DOHH2 (cell line): ENCODE results near the gene GLYATL1B.
"Not testable (repeated sequence)": the region's sequence is repeated elsewhere in the genome, so short reads cannot be mapped to it uniquely, and the experiment has no call there.

Source experiments
- H3F3A ChIP-seq: fragments of 200-600 bp; sonication (generic), shearing (Covaris generic); 2 replicates; pipeline ENCODE4 v1.6.0; 2016; ENCODE audit warnings: antibody characterized with exemption, mild to moderate bottlenecking; ENCODE audit not compliant: control insufficient read depth, insufficient read depth
- H3K27ac ChIP-seq: fragments of 200-600 bp; sonication (generic); 2 replicates; pipeline ENCODE4 v1.5.1; 2014; ENCODE audit warnings: low read depth, mild to moderate bottlenecking, low read length, moderate library complexity
- H3K27me3 ChIP-seq: fragments of 200-600 bp; sonication (generic); 2 replicates; pipeline ENCODE4 v1.6.1; 2014; ENCODE audit warnings: mild to moderate bottlenecking, low read length, mixed read lengths; ENCODE audit not compliant: control insufficient read depth
- H3K36me3 ChIP-seq: fragments of 200-600 bp; sonication (generic); 2 replicates; pipeline ENCODE4 v1.6.1; 2014; ENCODE audit warnings: mild to moderate bottlenecking, low read length, moderate library complexity, mixed read lengths; ENCODE audit not compliant: control insufficient read depth
- H3K4me1 ChIP-seq: fragments of 200-600 bp; sonication (generic); 2 replicates; pipeline ENCODE4 v1.6.1; 2014; ENCODE audit warnings: mild to moderate bottlenecking, low read length, mixed read lengths; ENCODE audit not compliant: control insufficient read depth
- H3K4me2 ChIP-seq: fragments of 200-600 bp; sonication (generic); 2 replicates; pipeline ENCODE4 v1.6.0; 2014; ENCODE audit warnings: mild to moderate bottlenecking, low read length, moderate library complexity
- H3K4me3 ChIP-seq: fragments of 200-600 bp; sonication (generic); 2 replicates; pipeline ENCODE4 v1.5.1; 2014; ENCODE audit warnings: mild to moderate bottlenecking, low read length, mixed read lengths
- H3K79me2 ChIP-seq: fragments of 200-600 bp; sonication (generic); 2 replicates; pipeline ENCODE4 v1.6.1; 2014; ENCODE audit warnings: mild to moderate bottlenecking, low read length, mixed read lengths; ENCODE audit not compliant: control insufficient read depth
- H3K9me2 ChIP-seq: fragments of 200-600 bp; sonication (generic); replicated peaks from 2 replicates; pipeline ENCODE4 v1.6.1; 2014; ENCODE audit warnings: mild to moderate bottlenecking, low read length, mixed read lengths; ENCODE audit not compliant: control insufficient read depth
- H3K9me3 ChIP-seq: fragments of 200-600 bp; sonication (generic); 2 replicates; pipeline ENCODE4 v1.6.1; 2014; ENCODE audit warnings: antibody characterized with exemption, low read length, mixed read lengths; ENCODE audit not compliant: control insufficient read depth, insufficient read depth
- H4K20me1 ChIP-seq: fragments of 200-600 bp; sonication (generic); 2 replicates; pipeline ENCODE4 v1.6.0; 2014; ENCODE audit warnings: low read depth, mild to moderate bottlenecking, antibody characterized with exemption, low read length, moderate library complexity; ENCODE audit not compliant: control insufficient read depth, insufficient read depth
- CTCF ChIP-seq: fragments of 200-600 bp; sonication (generic); IDR thresholded peaks from one replicate; pipeline ENCODE4 v1.5.1; 2014; ENCODE audit warnings: antibody characterized with exemption, mild to moderate bottlenecking, low read depth, low read length; ENCODE audit not compliant: poor library complexity, severe bottlenecking
- EZH2phosphoT487 ChIP-seq: fragments of 200-600 bp; sonication (generic); IDR thresholded peaks from 2 replicates; pipeline ENCODE4 v1.6.1; 2017; ENCODE audit warnings: borderline replicate concordance, mild to moderate bottlenecking, antibody characterized with exemption, low read length, moderate library complexity, mixed read lengths

GLYATL1B gene

GRCh38 chr11:59062602-59063529 is 23.2 kb upstream of the GLYATL1B start:
- H3K4me2 ChIP-seq, result no peak overlapping the region
- H3K79me2 ChIP-seq, result no peaks in the 10 kb centered on the region
- H3K27ac ChIP-seq, result no peak overlapping the region
- H3K9me2 ChIP-seq, result no peaks in the 10 kb centered on the region
- no peak for TF ChIP-seq CTCF
- TF ChIP-seq EZH2phosphoT487, result no peak
- H3K36me3 ChIP-seq, result no peaks in the 10 kb centered on the region
- H3K4me1 ChIP-seq, result peaks cover 23% of the 10 kb centered on the region
- no peak overlapping the region for H3K4me3 ChIP-seq
- H4K20me1 ChIP-seq, result no peaks in the 10 kb centered on the region
- peaks cover 15% of the 10 kb centered on the region; the same call in 1 of the 2 replicates for H3K9me3 ChIP-seq
- H3F3A ChIP-seq, result no peaks in the 10 kb centered on the region
- no peaks in the 10 kb centered on the region for H3K27me3 ChIP-seq

- H3K79me2 ChIP-seq, H3K4me2 ChIP-seq: not testable (repeated sequence)
Measured at GRCh38 chr11:59063996-59064727, 21.9 kb upstream of the GLYATL1B start.

GRCh38 chr11:59069087-59069486 is 17.0 kb upstream of the GLYATL1B start:
- Histone ChIP-seq H3K27me3 (no peaks in the 10 kb centered on the region), H3K27ac (no peak overlapping the region), H3K79me2 (no peaks in the 10 kb centered on the region), H3K36me3 (no peaks in the 10 kb centered on the region), H3K9me3 (peaks cover 4% of the 10 kb centered on the region; the same call in 1 of the 2 replicates), H3K9me2 (no peaks in the 10 kb centered on the region), H4K20me1 (no peaks in the 10 kb centered on the region), H3K4me2 (no peak overlapping the region), H3F3A (no peaks in the 10 kb centered on the region), H3K4me3 (no peak overlapping the region), H3K4me1 (peaks cover 15% of the 10 kb centered on the region)
- TF ChIP-seq CTCF (no peak), EZH2phosphoT487 (no peak)

More at GRCh38 chr11:59063996-59064727, 21.9 kb upstream of the GLYATL1B start:
- H3K9me2 ChIP-seq, H3F3A ChIP-seq, H4K20me1 ChIP-seq, H3K27ac ChIP-seq, H3K36me3 ChIP-seq, H3K27me3 ChIP-seq, H3K4me3 ChIP-seq: not testable (repeated sequence)
- Histone ChIP-seq H3K4me1 (peaks cover 12% of the 10 kb centered on the region), H3K9me3 (peaks cover 15% of the 10 kb centered on the region; the same call in 1 of the 2 replicates)
